GM21737 (cell line): Measurements from ENCODE around the gene ILK.

ENCODE experiments used
- ATAC-seq: cut with Tn5 transposase; IDR thresholded peaks from one replicate; pipeline ENCODE4 v1.9.1; 2021; ENCODE audit warnings: mild to moderate bottlenecking, moderate library complexity; ENCODE audit not compliant: unreplicated experiment

The ILK gene

DNA sequence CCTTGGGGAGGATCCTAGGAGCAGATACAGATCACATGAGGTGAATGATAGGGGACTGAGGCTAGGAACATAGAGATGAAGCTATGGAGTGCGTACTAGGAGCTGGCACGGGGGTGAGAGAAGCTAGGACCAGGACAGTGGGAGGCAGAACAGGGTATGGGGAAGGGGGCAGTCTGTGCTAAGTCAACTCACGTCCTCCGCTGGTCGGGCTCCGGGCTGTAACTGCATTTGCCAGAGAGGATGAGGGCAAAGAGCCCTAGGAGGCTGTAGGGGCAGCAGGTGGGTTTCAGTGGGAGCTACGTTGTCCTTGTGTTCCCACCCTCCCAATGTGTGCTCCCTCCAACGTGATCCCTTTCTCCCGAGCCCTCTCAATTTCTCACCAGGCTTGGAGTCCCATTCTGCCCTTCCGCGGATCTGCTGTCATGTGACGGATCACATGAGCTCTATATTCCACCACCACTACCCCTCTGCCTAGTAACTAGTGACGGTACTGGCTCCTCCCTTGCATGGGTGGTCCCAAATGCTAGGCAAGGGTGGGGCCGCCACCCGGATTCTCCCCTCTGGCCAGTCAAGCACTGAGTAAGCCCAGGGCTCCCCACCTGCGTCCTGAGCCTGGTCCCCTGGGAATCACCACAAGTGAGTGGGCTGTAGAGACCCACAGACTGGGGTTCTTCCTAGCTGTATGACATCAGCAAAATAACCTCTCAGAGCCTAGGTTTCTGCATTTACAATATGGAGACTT lies 15.6 kb downstream of the ILK start, which contains the start of gene TPP1:
TPP1 (minus strand) TSS at position 419 of the 742 bp plus-strand sequence; CDS start at position 397, 22 bp downstream.
- ATAC-seq = peak; percentile 98

GRCh38 chr11:6620636-6621035 lies 17.1 kb downstream of the ILK start:
- ATAC-seq = no peak

DNA sequence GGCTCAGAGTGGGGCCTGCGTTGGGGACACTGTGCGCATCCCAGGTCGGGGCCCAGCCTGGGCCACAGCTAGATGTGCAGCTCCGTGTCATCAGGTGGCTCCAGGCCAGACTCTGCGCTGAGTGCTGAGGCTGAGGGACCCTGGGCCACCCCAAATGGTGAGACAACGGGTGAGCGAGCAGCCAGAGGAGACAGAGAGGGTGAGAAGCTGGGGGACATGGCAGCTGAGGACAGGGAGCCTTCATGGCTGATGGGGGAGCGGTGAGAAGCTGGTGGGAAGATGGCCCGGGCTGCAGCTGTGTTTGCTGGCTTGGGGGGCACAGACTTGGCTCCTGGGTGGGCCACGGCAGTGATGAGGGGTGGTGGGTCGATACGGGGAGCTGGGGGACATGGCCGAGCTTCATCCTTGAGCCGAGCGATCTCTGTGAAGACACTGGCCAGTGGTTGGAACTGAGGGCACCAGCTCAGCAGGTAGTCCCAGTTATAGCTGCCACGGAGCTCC lies 18.2 kb downstream of the ILK start:
- ATAC-seq = no peak

GRCh38 chr11:6622261-6623171 lies 18.9 kb downstream of the ILK start:
- no peak for ATAC-seq

- ATAC-seq = no peak
Measured at GRCh38 chr11:6623391-6624363, 20.1 kb downstream of the ILK start.

DNA sequence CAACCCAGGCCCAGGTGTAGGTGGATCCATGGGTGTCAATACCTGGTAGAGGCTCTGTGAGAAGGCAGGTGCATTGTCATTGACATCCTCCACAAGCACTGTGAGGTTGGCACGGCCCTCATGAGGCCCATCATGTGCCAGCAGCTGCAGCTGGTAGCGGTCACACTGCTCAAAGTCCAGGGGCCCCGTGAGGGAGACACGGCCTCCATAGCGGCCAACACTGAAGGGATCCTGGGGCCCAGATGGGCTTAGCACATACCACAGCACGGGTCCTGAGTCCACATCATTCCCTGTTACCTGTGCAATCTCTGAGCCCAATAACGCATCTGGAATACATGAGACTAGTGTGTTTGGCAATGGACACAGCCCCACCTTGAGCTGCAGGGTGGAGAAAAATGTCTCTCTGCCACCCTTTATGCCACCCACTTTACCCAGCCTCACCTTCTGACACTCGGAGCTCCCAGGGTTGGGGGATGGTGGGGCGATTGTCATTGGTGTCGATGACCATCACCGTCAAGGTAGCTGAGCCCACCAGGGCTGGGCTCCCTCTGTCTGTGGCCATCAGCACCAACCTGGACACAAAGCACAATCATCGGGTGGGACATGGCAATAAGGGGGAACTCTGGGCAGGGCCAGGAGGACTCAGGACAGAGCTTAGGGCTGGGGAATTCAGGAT lies 21.7 kb downstream of the ILK start:
- ATAC-seq = no peak

DNA sequence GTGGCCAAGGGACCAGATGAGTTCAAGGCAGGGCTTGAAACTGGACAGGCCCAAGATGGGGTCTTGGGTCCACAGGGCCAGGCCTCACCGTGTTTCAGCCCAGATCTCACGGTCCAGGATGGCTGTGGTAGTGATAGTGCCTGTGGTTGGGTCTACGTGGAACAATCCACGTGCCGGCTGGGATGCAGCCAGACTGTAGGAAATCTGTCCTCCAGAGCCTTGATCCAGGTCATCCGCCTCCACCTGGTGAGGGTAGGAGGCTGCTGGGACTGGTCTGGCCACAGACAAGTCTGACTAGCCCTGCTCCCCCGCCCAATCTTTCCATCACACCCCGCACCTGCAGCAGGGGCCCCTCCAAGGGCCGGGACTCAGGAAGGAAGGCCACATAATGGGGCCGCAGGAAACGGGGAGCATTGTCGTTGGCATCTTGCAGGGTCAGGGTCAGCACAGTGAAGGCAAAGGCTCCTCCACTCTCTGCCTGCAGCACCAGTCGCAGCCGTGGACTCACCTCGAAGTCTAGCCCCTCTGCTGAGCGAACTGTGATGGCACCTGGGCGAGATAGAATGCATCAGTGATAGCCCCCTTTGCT lies 22.4 kb downstream of the ILK start:
- ATAC-seq = no peak

DNA sequence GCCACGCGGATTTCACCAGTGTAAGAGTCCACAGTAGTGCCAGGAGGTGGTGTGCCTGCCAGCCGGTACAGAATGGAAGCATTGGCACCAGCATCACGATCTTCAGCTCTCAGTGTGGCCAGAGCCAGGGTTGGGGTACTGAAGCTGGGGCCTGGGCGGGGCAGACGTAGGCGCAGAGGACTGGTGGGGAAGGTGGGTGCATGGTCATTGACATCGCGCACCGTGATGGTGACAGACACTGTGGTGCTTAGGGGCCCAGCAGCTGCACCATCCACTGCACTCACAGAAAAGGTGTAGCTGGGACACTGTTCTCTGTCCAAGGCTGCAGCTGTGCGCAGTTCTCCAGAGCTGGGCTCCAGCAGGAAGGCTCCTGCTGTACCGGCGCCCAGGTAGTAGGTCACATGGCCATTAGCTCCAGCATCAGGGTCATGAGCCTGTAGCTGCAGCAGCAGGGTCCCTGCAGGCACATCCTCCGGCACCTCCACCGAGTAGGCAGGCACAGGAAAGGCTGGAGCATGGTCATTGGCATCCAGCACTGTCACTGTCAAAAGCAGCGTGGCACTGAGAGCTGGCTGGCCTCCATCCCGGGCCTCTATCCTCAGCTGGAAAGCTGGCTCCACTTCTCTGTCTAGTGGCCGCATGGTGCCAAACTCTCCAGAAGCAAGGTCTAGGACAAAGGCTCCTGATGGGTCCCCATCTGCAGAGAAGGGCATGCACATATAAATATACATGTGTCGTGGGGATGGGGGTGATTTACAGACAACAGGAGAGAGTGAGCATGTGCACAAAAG lies 23.6 kb downstream of the ILK start:
- no peak for ATAC-seq

- no peak for ATAC-seq
Measured at GRCh38 chr11:6627762-6628241, 24.2 kb downstream of the ILK start.

- ATAC-seq = no peak
Measured at GRCh38 chr11:6628526-6628925, 25.0 kb downstream of the ILK start.

DNA sequence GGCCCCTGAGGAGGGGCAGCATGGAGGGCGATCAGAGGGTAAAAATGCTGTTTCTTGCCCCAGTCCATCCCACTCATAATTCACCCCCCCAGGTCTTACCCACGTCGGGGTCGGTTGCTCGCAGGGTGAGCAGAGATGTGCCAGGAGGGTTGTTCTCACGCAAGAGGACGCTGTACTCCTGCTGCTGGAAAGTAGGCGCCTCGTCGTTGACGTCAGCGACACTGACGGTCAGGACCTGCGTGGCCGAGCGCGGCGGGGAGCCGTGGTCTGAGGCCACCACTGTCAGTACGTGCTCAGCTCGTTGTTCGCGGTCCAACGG lies 26.0 kb downstream of the ILK start:
- ATAC-seq = no peak

GRCh38 chr11:6629892-6630631 lies 26.5 kb downstream of the ILK start:
- no peak for ATAC-seq

GRCh38 chr11:6630632-6631291 lies 27.2 kb downstream of the ILK start:
- no peak for ATAC-seq

DNA sequence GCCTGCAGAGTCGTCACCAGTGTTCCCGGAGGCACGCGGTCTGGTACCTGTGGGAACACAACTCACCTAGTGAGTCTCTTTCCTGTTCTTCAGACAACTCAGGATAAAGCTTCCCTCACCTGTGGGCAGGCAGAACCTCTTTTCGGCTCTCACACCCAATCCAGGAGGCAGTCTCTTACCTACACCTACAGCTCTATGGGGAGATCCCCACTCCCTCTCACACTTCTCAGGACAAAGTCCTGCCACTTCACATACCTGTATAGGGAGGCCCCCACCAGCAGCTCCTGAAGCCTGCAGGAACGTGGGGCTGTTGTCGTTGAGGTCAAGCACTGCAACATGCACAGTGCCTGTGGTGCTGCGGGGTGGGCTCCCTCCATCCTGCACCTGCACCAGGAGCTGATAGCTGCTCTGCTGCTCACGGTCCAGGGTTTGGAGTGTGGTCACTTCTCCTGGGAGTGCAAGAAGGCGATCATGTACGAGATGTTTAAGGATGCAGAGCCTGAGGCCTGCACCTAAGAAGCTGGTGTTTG lies 27.9 kb downstream of the ILK start:
- no peak for ATAC-seq

DNA sequence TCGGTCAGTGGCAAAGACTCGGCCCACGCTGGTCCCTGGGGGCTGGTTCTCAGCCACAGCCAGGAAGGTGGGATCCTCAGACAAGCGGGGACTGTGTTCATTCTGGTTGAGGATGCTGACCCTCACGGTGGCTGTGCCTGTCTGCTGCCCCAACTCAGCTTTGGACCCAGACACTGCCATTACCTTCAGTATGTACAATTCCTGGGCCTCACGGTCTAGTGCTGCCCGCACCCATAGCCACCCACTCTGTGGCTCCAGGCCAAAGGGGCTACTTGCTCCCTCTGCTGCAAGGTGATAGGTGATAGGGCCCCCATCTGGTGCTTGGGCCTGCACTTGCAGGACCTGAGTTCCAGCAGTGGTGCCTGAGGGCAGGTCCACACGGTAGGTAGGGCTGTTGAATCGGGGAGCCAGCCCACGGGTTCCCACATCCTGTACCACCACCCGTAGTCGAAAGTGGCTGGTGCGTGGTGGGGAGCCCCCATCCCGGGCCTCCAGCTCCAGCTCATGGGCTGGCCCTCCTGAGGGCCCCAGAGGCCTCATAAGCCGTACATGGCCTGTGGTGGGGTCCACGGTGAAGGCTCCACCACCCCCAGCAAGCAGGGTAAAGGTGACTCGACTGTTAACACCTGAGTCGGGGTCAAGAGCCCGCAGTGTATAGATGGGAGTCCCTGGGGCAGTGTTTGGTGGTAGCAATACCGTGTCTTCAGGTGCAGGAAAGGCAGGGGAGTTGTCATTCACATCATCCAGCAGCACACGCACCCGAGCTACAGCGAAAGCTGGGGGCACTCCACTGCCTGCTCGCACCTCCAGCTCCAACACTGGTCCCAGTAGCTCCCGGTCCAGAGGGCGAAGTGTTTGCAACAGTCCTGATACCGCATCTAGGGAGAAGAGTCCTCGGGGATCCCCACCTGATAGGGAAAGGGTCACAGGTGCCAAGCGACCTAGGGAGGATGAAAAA lies 28.8 kb downstream of the ILK start:
- ATAC-seq = no peak
